Hepatocyte (in vitro differentiated cells): Measurements from ENCODE around the gene ZNF264. TPM values are rescaled to one million over a fixed set of nuclear protein-coding genes. Genes with fewer than 3 reads are reported as not detected.

ENCODE experiments used
- DNase-seq: peaks from one replicate; pipeline ENCODE4 v3.0.0-alpha.2; 2016; ENCODE audit warnings: low spot score
- H2AFZ ChIP-seq: fragments of 200-600 bp; sonication (generic); 2 replicates; pipeline ENCODE4 v1.6.0; 2016; ENCODE audit warnings: antibody characterized with exemption, mild to moderate bottlenecking
- H3K27ac ChIP-seq: fragments of 200-600 bp; sonication (generic); 2 replicates; pipeline ENCODE4 v1.5.1; 2016; ENCODE audit warnings: mild to moderate bottlenecking
- H3K27me3 ChIP-seq: fragments of 200-600 bp; sonication (generic); 2 replicates; pipeline ENCODE4 v1.6.1; 2016
- H3K36me3 ChIP-seq: fragments of 200-600 bp; sonication (generic); replicated peaks from 2 replicates; pipeline ENCODE4 v1.5.1; 2016; ENCODE audit warnings: low read depth; ENCODE audit not compliant: insufficient read depth
- H3K4me1 ChIP-seq: fragments of 200-600 bp; sonication (generic); 2 replicates; pipeline ENCODE4 v1.5.1; 2016; ENCODE audit warnings: mild to moderate bottlenecking, moderate library complexity; ENCODE audit not compliant: insufficient read depth
- H3K4me2 ChIP-seq: fragments of 200-600 bp; sonication (generic); 2 replicates; pipeline ENCODE4 v1.6.0; 2016
- H3K4me3 ChIP-seq: fragments of 200-600 bp; sonication (generic); 2 replicates; pipeline ENCODE4 v1.5.1; 2016; ENCODE audit warnings: mild to moderate bottlenecking
- H3K79me2 ChIP-seq: fragments of 200-600 bp; sonication (generic); 2 replicates; pipeline ENCODE4 v1.6.0; 2017; ENCODE audit warnings: mild to moderate bottlenecking
- H3K9me2 ChIP-seq: fragments of 200-600 bp; sonication (generic); replicated peaks from 2 replicates; pipeline ENCODE4 v1.6.0; 2017; ENCODE audit warnings: mild to moderate bottlenecking; ENCODE audit not compliant: insufficient read depth
- H3K9me3 ChIP-seq: fragments of 200-600 bp; sonication (generic); 2 replicates; pipeline ENCODE4 v1.5.1; 2016; ENCODE audit warnings: low read depth, mild to moderate bottlenecking
- H4K20me1 ChIP-seq: fragments of 200-600 bp; sonication (generic); 2 replicates; pipeline ENCODE4 v1.6.0; 2016; ENCODE audit warnings: mild to moderate bottlenecking; ENCODE audit not compliant: insufficient read depth, poor library complexity, severe bottlenecking
- CTCF ChIP-seq: fragments of 200-600 bp; sonication (generic); IDR thresholded peaks from 2 replicates; pipeline ENCODE4 v1.5.1; 2016; ENCODE audit warnings: antibody characterized with exemption, mild to moderate bottlenecking; ENCODE audit not compliant: poor library complexity
- EZH2 ChIP-seq: fragments of 200-600 bp; sonication (generic); IDR thresholded peaks from 2 replicates; pipeline ENCODE4 v1.6.1; 2016; ENCODE audit warnings: antibody characterized with exemption, mild to moderate bottlenecking, borderline replicate concordance
- EZH2phosphoT487 ChIP-seq: fragments of 200-600 bp; sonication (generic); IDR thresholded peaks from one replicate; pipeline ENCODE4 v1.6.1; 2018; ENCODE audit warnings: antibody characterized with exemption, mild to moderate bottlenecking, low read depth, moderate library complexity; ENCODE audit not compliant: unreplicated experiment, severe bottlenecking
- WGBS: methylation state at CpG from one replicate; pipeline ENCODE4 v1.1.6; 2016; ENCODE audit warnings: low lambda C conversion rate; ENCODE audit errors: missing lambda C conversion rate; 5-methylcytosine and 5-hydroxymethylcytosine counted together
- polyA plus RNA-seq: library from polyadenylated mRNA; unstranded; fragments of >200 nt; fragmentation: Nextera tagmentation; extraction: Ambion mirVana; gene quantifications from 2 replicates; pipeline ENCODE4 v1.2.1, GENCODE V29; 2016
- total RNA-seq: library from RNA; depleted of rRNA; stranded (reverse); fragments of >200 nt; gene quantifications from 2 replicates; pipeline ENCODE4 v1.2.3, GENCODE V29; 2014

Gene ZNF264
- total and polyA plus RNA-seq, 2 experiments from 2014 or later, result 4.4 to 26.2 TPM

GRCh38 chr19:57161985-57162539 is 29.2 kb upstream of the ZNF264 start:
- no peak for TF ChIP-seq EZH2
- no peak for TF ChIP-seq EZH2phosphoT487
- no peak for TF ChIP-seq CTCF
- no peak for DNase-seq
- no peak overlapping the region for H2AFZ ChIP-seq
- H4K20me1 ChIP-seq, result no peaks in the 10 kb centered on the region
- no peaks in the 10 kb centered on the region for H3K4me1 ChIP-seq
- no peak overlapping the region for H3K4me2 ChIP-seq
- no peak overlapping the region for H3K27ac ChIP-seq
- WGBS, result 76% methylated on average over 5 of the region's 5 CpGs
- H3K9me2 ChIP-seq, result no peaks in the 10 kb centered on the region
- H3K27me3 ChIP-seq, result no peaks in the 10 kb centered on the region
- H3K4me3 ChIP-seq, result no peak overlapping the region
- H3K36me3 ChIP-seq, result no peaks in the 10 kb centered on the region
- no peaks in the 10 kb centered on the region for H3K79me2 ChIP-seq
- no peaks in the 10 kb centered on the region for H3K9me3 ChIP-seq

GRCh38 chr19:57165846-57166245 is 25.5 kb upstream of the ZNF264 start:
- Histone ChIP-seq H3K79me2 (no peaks in the 10 kb centered on the region), H3K27ac (no peak overlapping the region), H3K9me3 (no peaks in the 10 kb centered on the region), H3K9me2 (no peaks in the 10 kb centered on the region), H4K20me1 (no peaks in the 10 kb centered on the region), H3K4me3 (no peak overlapping the region), H3K36me3 (no peaks in the 10 kb centered on the region), H3K4me1 (no peaks in the 10 kb centered on the region), H2AFZ (no peak overlapping the region), H3K4me2 (no peak overlapping the region), H3K27me3 (no peaks in the 10 kb centered on the region)
- no peak for DNase-seq
- TF ChIP-seq EZH2, result no peak
- 69% methylated on average over 7 of the region's 7 CpGs for WGBS

GRCh38 chr19:57167385-57167784 is 23.9 kb upstream of the ZNF264 start, which contains the start of gene DUXA:
Gene DUXA (minus strand): TSS chr19:57167485. CDS start chr19:57167443, 42 bp downstream.
- no peaks in the 10 kb centered on the region for H3K4me1 ChIP-seq
- H3K27ac ChIP-seq, result no peak within 1 kb of the TSS
- WGBS, result 73% methylated on average over 6 of the region's 6 CpGs
- no peaks in the 10 kb centered on the region for H3K36me3 ChIP-seq
- TF ChIP-seq CTCF, result no peak
- TF ChIP-seq EZH2phosphoT487, result no peak
- H3K4me3 ChIP-seq, result no peak within 1 kb of the TSS
- H3K27me3 ChIP-seq, result no peaks in the 10 kb centered on the region
- no peak for DNase-seq
- no peaks in the 10 kb centered on the region for H3K79me2 ChIP-seq
- no peaks in the 10 kb centered on the region for H4K20me1 ChIP-seq
- H2AFZ ChIP-seq, result no peak within 1 kb of the TSS
- H3K4me2 ChIP-seq, result no peak within 1 kb of the TSS
- no peaks in the 10 kb centered on the region for H3K9me3 ChIP-seq
- H3K9me2 ChIP-seq, result no peaks in the 10 kb centered on the region

- H3K9me2 ChIP-seq, result no peaks in the 10 kb centered on the region
- DNase-seq, result peak; percentile 76
- H3K79me2 ChIP-seq, result no peaks in the 10 kb centered on the region
- no peaks in the 10 kb centered on the region for H3K9me3 ChIP-seq
- no peak for TF ChIP-seq CTCF
- TF ChIP-seq EZH2phosphoT487, result no peak
- no peak for TF ChIP-seq EZH2
- 9% methylated on average over 12 of the region's 42 CpGs for WGBS
- no peaks in the 10 kb centered on the region for H3K4me1 ChIP-seq
- H4K20me1 ChIP-seq, result no peaks in the 10 kb centered on the region
- peak overlapping the region; percentile 77 for H3K27ac ChIP-seq
- peak overlapping the region; percentile 97 for H2AFZ ChIP-seq
- H3K36me3 ChIP-seq, result no peaks in the 10 kb centered on the region
- peak overlapping the region; percentile 75 for H3K4me2 ChIP-seq
- H3K4me3 ChIP-seq, result peak overlapping the region; percentile 29
- no peaks in the 10 kb centered on the region for H3K27me3 ChIP-seq
These were observed 19.7 kb upstream of the ZNF264 start for GRCh38 chr19:57171551-57172081.
